IPS-18c (cell line): ENCODE results near the gene HTR6.

Experiments
- H3K4me3 ChIP-seq: 2 replicates; pipeline ENCODE4 v1.7.0; 2013; ENCODE audit warnings: low read depth, mild to moderate bottlenecking, low read length, moderate library complexity; ENCODE audit not compliant: insufficient read depth
- H3K9me3 ChIP-seq: one replicate; pipeline ENCODE4 v1.6.1; 2013; ENCODE audit warnings: mild to moderate bottlenecking, low read length, moderate library complexity; ENCODE audit not compliant: control insufficient read depth, insufficient read depth

HTR6 gene

DNA sequence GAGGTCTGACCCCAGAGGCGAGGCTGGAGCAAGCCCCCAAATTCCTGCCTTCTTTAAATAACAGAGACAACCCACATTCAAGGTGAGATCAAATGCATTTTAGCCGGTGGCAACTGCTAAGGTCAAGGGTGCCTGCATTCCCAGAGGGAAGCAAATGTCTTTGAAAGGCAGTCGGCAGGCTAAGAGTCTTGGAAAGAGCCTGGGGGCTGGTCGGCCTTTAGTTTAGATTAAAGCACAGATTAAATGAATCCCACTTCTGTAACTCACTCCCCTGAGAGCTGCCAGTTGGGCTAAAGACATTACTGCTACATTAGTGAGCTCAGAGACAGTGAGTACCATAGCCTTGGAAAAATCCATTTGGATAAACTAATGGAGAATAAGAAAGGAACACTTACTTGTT, 59.2 kb downstream of the HTR6 start:
- no peak overlapping the region for H3K4me3 ChIP-seq
- H3K9me3 ChIP-seq = no peaks in the 10 kb centered on the region

DNA sequence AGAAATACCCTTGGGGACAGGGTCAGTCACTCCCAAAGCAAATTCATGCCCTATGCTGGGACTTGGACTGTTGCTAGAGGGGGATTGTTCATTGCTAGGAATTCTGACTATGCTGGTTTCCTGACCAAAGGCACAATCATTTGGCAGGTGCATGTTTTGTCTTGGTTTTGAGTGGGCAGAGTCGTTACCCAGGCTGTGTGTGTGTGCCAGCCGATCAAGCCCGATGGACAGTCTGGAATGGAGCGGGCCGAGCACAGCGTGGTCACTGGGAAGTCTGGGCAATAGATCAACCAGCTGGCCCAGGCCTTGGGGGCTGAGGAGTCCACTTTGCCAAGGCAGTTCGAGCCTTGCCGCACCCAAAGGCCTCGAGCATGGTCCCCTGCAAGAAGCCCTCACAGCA, 60.9 kb downstream of the HTR6 start:
- Histone ChIP-seq H3K9me3 (no peaks in the 10 kb centered on the region), H3K4me3 (no peak overlapping the region)

DNA sequence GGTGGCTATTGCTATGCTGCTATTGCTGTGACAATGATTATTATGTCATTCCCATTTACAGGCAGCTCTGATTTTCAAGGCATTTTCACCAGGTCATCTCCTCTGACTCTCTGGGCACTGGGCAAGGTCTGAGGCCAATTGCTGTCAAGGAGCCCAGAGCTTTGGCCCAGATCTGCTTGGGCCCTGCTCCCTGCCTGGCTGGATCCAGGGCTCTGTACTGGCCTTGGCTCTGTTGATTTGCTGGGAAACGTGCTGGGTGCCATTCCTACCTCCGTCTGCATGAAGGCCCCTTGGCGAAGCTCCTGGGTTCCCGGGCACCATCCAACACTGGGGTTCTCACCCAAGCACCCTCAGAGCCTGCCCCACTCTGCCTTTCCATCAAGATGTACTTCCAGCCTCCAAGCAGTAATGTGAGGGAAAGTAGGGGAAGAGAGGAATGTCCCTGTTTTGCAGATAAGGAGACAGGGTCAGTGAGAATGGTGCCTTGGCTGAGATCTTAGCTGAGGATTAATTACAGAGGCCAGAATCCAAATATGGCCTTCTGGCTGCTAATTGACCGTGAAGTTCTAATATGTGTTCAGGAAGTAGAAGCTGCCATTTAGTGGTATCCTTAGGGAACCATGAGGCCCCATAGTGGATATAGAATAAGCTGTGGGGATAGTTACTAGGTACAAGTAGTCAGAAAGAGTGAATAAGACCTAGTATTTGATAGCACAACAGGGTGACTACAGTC, 63.9 kb downstream of the HTR6 start:
- no peak overlapping the region for H3K4me3 ChIP-seq
- H3K9me3 ChIP-seq = no peaks in the 10 kb centered on the region

DNA sequence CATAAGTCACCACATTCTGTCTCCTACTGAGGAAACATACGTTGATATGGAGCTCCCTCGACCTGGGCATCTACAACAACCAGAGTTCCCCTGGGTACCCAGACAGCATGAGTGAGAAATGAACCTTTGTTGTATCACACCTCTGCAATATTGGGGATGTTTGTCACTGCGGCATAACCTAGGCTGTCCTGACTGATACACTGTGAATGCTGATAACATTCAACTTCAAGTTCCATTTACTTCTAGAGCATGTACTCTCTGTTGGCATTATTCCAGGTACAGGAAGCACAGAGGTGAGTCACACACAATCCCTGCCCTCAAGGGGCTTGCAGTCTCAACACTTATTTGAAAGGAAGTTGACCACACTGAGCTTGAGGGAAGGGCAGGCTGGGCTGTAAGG, 65.6 kb downstream of the HTR6 start:
- no peaks in the 10 kb centered on the region for H3K9me3 ChIP-seq
- H3K4me3 ChIP-seq = no peak overlapping the region
